NK-92 treated with Interleukin-12 subunit alpha and Interleukin-12 subunit beta, amount 100 ng/mL, for 24 hours (cell line): ENCODE data around the gene ZNF281.

Source experiments
- DNase-seq: peaks from one replicate; lab custom pipeline; 2025; lab: John Stamatoyannopoulos, UW

The ZNF281 gene

GRCh38 chr1:200386416-200386815 is 23.4 kb downstream of the ZNF281 start:
- no peak for DNase-seq

- DNase-seq, result no peak
Measured at GRCh38 chr1:200384818-200385390, 24.9 kb downstream of the ZNF281 start.

GRCh38 chr1:200381256-200381984 is 28.4 kb downstream of the ZNF281 start:
- no peak for DNase-seq

GRCh38 chr1:200380589-200381021 is 29.2 kb downstream of the ZNF281 start:
- no peak for DNase-seq

GRCh38 chr1:200379940-200380588 is 29.8 kb downstream of the ZNF281 start:
- no peak for DNase-seq

GRCh38 chr1:200379432-200379757 is 30.4 kb downstream of the ZNF281 start:
- DNase-seq, result no peak

GRCh38 chr1:200378096-200378495 is 31.7 kb downstream of the ZNF281 start:
- DNase-seq, result no peak

GRCh38 chr1:200376528-200376927 is 33.3 kb downstream of the ZNF281 start:
- DNase-seq, result no peak

GRCh38 chr1:200374569-200375295 is 35.1 kb downstream of the ZNF281 start:
- no peak for DNase-seq

GRCh38 chr1:200373811-200374231 is 36.0 kb downstream of the ZNF281 start:
- DNase-seq, result no peak

- no peak for DNase-seq
Measured at GRCh38 chr1:200372885-200373181, 37.0 kb downstream of the ZNF281 start.

- DNase-seq, result no peak
Measured at GRCh38 chr1:200372095-200372884, 37.5 kb downstream of the ZNF281 start.

GRCh38 chr1:200369706-200370105 is 40.1 kb downstream of the ZNF281 start:
- DNase-seq, result no peak

GRCh38 chr1:200369131-200369530 is 40.7 kb downstream of the ZNF281 start:
- DNase-seq, result no peak

GRCh38 chr1:200368556-200368955 is 41.3 kb downstream of the ZNF281 start:
- DNase-seq, result no peak

GRCh38 chr1:200367841-200368534 is 41.8 kb downstream of the ZNF281 start:
- no peak for DNase-seq

GRCh38 chr1:200366577-200367253 is 43.1 kb downstream of the ZNF281 start:
- DNase-seq, result no peak

GRCh38 chr1:200365897-200366426 is 43.9 kb downstream of the ZNF281 start:
- no peak for DNase-seq

GRCh38 chr1:200364831-200365230 is 45.0 kb downstream of the ZNF281 start:
- DNase-seq, result no peak

- no peak for DNase-seq
Measured at GRCh38 chr1:200364091-200364759, 45.6 kb downstream of the ZNF281 start.
